IMR-90 (cell line): ENCODE measurements around the gene RGL1. TPM values are rescaled to one million over a fixed set of nuclear protein-coding genes. Genes with fewer than 3 reads are reported as not detected.
A peak's percentile ranks its signal among the peaks of the same experiment; 100 is the strongest.

Source experiments
- ATAC-seq: fragments of 200-7000 bp; cut with Tn5 transposase; 2 replicates; pipeline ENCODE4 v1.9.1; 2020; ENCODE audit warnings: low read depth, mild to moderate bottlenecking, moderate library complexity
- BruUV-seq: library from RNA; stranded (reverse); fragments of 400-500 nt; replicated peaks from 2 replicates; lab custom pipeline; 2021; lab: Mats Ljungman, UMichigan
- CTCF ChIA-PET: fragments of 300-600 bp; formaldehyde crosslinking; extraction: SDS; loops from one replicate; lab custom pipeline; 2021; ENCODE audit warnings: antibody characterized with exemption; lab: Yijun Ruan, JAX
- POLR2A ChIA-PET: fragments of 300-600 bp; sonication (Branson Sonifier 250); formaldehyde crosslinking; loops from one replicate; lab custom pipeline; 2022; ENCODE audit warnings: antibody characterized with exemption; ENCODE audit not compliant: unreplicated experiment; lab: Charles Lee
- DNase-seq: peaks from one replicate; pipeline ENCODE4 v3.0.0; 2013
- H2AFZ ChIP-seq: replicated peaks from 2 replicates; pipeline ENCODE3; 2013; ENCODE audit warnings: low read length, mild to moderate bottlenecking; ENCODE audit not compliant: poor library complexity
- H2AK5ac ChIP-seq: 2 replicates; pipeline ENCODE4 v1.6.1; 2013; ENCODE audit warnings: low read depth, low read length, inconsistent platforms
- H2AK9ac ChIP-seq: replicated peaks from 2 replicates; pipeline ENCODE3; 2013; ENCODE audit warnings: mild to moderate bottlenecking, low read depth, low read length, moderate library complexity; ENCODE audit not compliant: poor library complexity
- H2BK120ac ChIP-seq: 2 replicates; pipeline ENCODE4 v1.6.1; 2013; ENCODE audit warnings: low read depth, low read length, inconsistent platforms
- H2BK15ac ChIP-seq: 3 replicates; pipeline ENCODE4 v1.6.1; 2013; ENCODE audit warnings: low read depth, low read length, inconsistent platforms
- H2BK20ac ChIP-seq: 2 replicates; pipeline ENCODE4 v1.6.1; 2013; ENCODE audit warnings: low read depth, mild to moderate bottlenecking, inconsistent platforms, low read length, moderate library complexity
- H2BK5ac ChIP-seq: 2 replicates; pipeline ENCODE4 v1.6.1; 2013; ENCODE audit warnings: mild to moderate bottlenecking, low read depth, low read length, inconsistent platforms; ENCODE audit not compliant: poor library complexity, severe bottlenecking
- H3K14ac ChIP-seq: replicated peaks from 2 replicates; pipeline ENCODE4 v1.6.1; 2013; ENCODE audit warnings: low read depth, low read length, inconsistent platforms
- H3K18ac ChIP-seq: 2 replicates; pipeline ENCODE4 v1.6.1; 2013; ENCODE audit warnings: low read depth, low read length, control low read depth
- H3K23ac ChIP-seq: 2 replicates; pipeline ENCODE4 v1.6.1; 2013; ENCODE audit warnings: low read depth, low read length, inconsistent platforms
- H3K27ac ChIP-seq: 2 replicates; pipeline ENCODE4 v1.5.1; 2013; ENCODE audit warnings: mild to moderate bottlenecking, control low read depth, low read length; ENCODE audit not compliant: insufficient read depth
- H3K27me3 ChIP-seq: 2 replicates; pipeline ENCODE4 v1.6.1; 2013; ENCODE audit warnings: low read length; ENCODE audit not compliant: control insufficient read depth, insufficient read depth
- H3K36me3 ChIP-seq: 2 replicates; pipeline ENCODE4 v1.6.1; 2013; ENCODE audit warnings: low read length, mixed read lengths; ENCODE audit not compliant: control insufficient read depth, insufficient read depth
- H3K4ac ChIP-seq: 2 replicates; pipeline ENCODE4 v1.6.1; 2013; ENCODE audit warnings: low read depth, low read length, inconsistent platforms
- H3K4me1 ChIP-seq: 2 replicates; pipeline ENCODE4 v1.6.1; 2013; ENCODE audit warnings: low read length, mixed read lengths; ENCODE audit not compliant: control insufficient read depth, insufficient read depth
- H3K4me2 ChIP-seq: 2 replicates; pipeline ENCODE4 v1.6.1; 2013; ENCODE audit warnings: low read depth, mild to moderate bottlenecking, control low read depth, low read length, moderate library complexity
- H3K4me3 ChIP-seq: 2 replicates; pipeline ENCODE4 v1.5.1; 2013; ENCODE audit warnings: low read depth, mild to moderate bottlenecking, control low read depth, low read length, moderate library complexity; ENCODE audit not compliant: insufficient read depth
- H3K56ac ChIP-seq: 2 replicates; pipeline ENCODE4 v1.6.1; 2013; ENCODE audit warnings: low read length, inconsistent platforms; ENCODE audit not compliant: insufficient read depth; ENCODE audit errors: extremely low read depth
- H3K79me1 ChIP-seq, 2 experiments: 2 replicates each; pipeline ENCODE4 v1.6.1; 2013; ENCODE audit warnings: low read length in 2 of 2, inconsistent platforms in 1 of 2, low read depth in 1 of 2
- H3K9ac ChIP-seq: 2 replicates; pipeline ENCODE4 v1.6.1; 2013; ENCODE audit warnings: low read depth, low read length, control low read depth
- H3K9me1 ChIP-seq: 2 replicates; pipeline ENCODE4 v1.6.1; 2013; ENCODE audit warnings: low read length, inconsistent platforms; ENCODE audit not compliant: insufficient read depth
- H3K9me3 ChIP-seq: 2 replicates; pipeline ENCODE4 v1.6.1; 2013; ENCODE audit warnings: low read length; ENCODE audit not compliant: control insufficient read depth, insufficient read depth
- H4K20me1 ChIP-seq: 2 replicates; pipeline ENCODE4 v1.6.1; 2013; ENCODE audit warnings: low read length, inconsistent platforms; ENCODE audit not compliant: insufficient read depth
- H4K5ac ChIP-seq: 2 replicates; pipeline ENCODE4 v1.6.1; 2013; ENCODE audit warnings: mild to moderate bottlenecking, low read depth, low read length, control low read depth
- H4K8ac ChIP-seq, 2 experiments: 2 replicates each; pipeline ENCODE4 v1.6.1; 2013; ENCODE audit warnings: low read depth in 2 of 2, low read length in 2 of 2, control low read depth in 1 of 2, inconsistent platforms in 1 of 2
- H4K91ac ChIP-seq: 2 replicates; pipeline ENCODE4 v1.6.1; 2013; ENCODE audit warnings: low read depth, low read length, inconsistent platforms; ENCODE audit not compliant: insufficient read depth
- BHLHE40 ChIP-seq: fragments of 150-350 bp; IDR thresholded peaks from 2 replicates; pipeline ENCODE4 v1.6.1; 2016; ENCODE audit warnings: mild to moderate bottlenecking, low read depth, low read length
- NFE2L2 ChIP-seq: fragments of 150-350 bp; IDR thresholded peaks from 2 replicates; pipeline ENCODE4 v1.6.1; 2016; ENCODE audit warnings: low read depth, mild to moderate bottlenecking, low read length
- WGBS, 2 experiments: methylation state at CpG; one replicate each; pipeline versions ENCODE4 v1.1.5 to v1.1.7; 2013; ENCODE audit warnings: missing lambda C conversion rate in 2 of 2; ENCODE audit not compliant: insufficient read length in 1 of 2; ENCODE audit errors: extremely low coverage in 2 of 2; 5-methylcytosine and 5-hydroxymethylcytosine counted together
- dilution Hi-C: fragments of 300-500 bp; cut with HindIII; formaldehyde crosslinking; loops from one replicate; pipeline ENCODE4 v1.14.3; 2018; ENCODE audit warnings: low sequenced_read_pairs; ENCODE audit not compliant: unreplicated experiment
- in situ Hi-C: fragments of 300-500 bp; cut with MboI; formaldehyde crosslinking; loops from 3 replicates; pipeline ENCODE4 v1.14.3; 2019; ENCODE audit warnings: low sequenced_read_pairs, inconsistent platforms, mixed read lengths
- intact Hi-C: fragments of 100-400 bp; cut with micrococcal nuclease; formaldehyde crosslinking; loops from 2 replicates; pipeline ENCODE4 v1.10.0; 2022
- polyA plus RNA-seq, 3 experiments: library from polyadenylated mRNA; depleted of rRNA; stranded (reverse); fragments of >200 nt; gene quantifications; 2 replicates each; pipeline ENCODE4 v1.2.3, GENCODE V29; 2012; ENCODE audit warnings: low replicate concordance in 1 of 3
- total RNA-seq: library from RNA; depleted of rRNA; stranded (reverse); fragments of >200 nt; gene quantifications from 2 replicates; pipeline ENCODE4 v1.2.3, GENCODE V29; 2012

Gene RGL1
- total and polyA plus RNA-seq, 2 of the 4 experiments (the other 2 are of a cell fraction), result 4.7 to 7.5 TPM

DNA sequence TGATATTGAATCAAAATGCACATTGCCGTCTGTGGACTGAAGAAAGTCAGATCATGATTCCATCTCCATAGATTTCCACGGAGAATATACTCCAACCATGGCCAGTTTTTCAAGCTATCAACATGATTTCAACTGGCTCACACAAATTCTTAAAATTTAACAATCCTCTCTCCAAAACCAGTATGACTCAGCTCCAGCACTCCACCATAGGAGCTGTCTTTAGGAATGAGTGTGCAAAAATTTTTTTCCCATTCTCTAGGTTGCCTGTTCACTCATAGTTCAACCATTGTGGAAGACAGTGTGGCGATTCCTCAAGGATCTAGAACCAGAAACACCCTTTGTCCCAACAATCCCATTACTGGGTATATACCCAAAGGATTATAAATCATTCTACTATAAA lies 40.8 kb downstream of the RGL1 start:
- TF ChIP-seq NFE2L2 (peak; percentile 60), BHLHE40 (no peak)

More for the DNA sequence above, 40.8 kb downstream of the RGL1 start:
- peak overlapping the region; percentile 89; the same call in 1 of the 3 replicates for H2BK15ac ChIP-seq
- peaks cover 2% of the 10 kb centered on the region; the same call in 1 of the 2 replicates for H3K9me1 ChIP-seq
- peak overlapping the region; percentile 86 for H2BK20ac ChIP-seq
- intact Hi-C loops (no loop called here), in situ Hi-C loops (no loop called here), dilution Hi-C loops (no loop called here)
- 0 out of 2 replicates have a peak overlapping the region, but pooled peaks have one; percentile 57 for H3K18ac ChIP-seq
- H3K4ac ChIP-seq, result peak overlapping the region; percentile 48; the same call in 1 of the 2 replicates
- peaks cover 11% of the 10 kb centered on the region for H3K4me1 ChIP-seq
- no peak overlapping the region for H3K9ac ChIP-seq
- H3K79me1 ChIP-seq, result peaks cover 0 to 17% of the 10 kb centered on the region in 2 experiments; a peak in 2 of 4 replicates
- CTCF ChIA-PET, result interaction anchor here (1.0 kb wide), 1 partner anchor 34 kb away, joined by 3 read pairs; no protein-coding TSS in a partner anchor
- peak overlapping the region; percentile 30 for H3K14ac ChIP-seq
- H4K5ac ChIP-seq, result 0 out of 2 replicates have a peak overlapping the region, but pooled peaks have one; percentile 37
- WGBS, 2 experiments, result no CpG with 5 or more reads among the region's 3 CpGs
- no peak overlapping the region for H3K56ac ChIP-seq
- no peaks in the 10 kb centered on the region for H3K9me3 ChIP-seq
- no peak overlapping the region for H3K23ac ChIP-seq
- H3K4me2 ChIP-seq, result no peak overlapping the region
- BruUV-seq, result no TSS peak
- H4K91ac ChIP-seq, result no peak overlapping the region
- H3K27ac ChIP-seq, result no peak overlapping the region
- ATAC-seq (no peak), DNase-seq (peak; percentile 47)
- POLR2A ChIA-PET, result interaction anchor here (0.6 kb wide), 1 partner anchor 70 kb away, joined by 8 read pairs; no protein-coding TSS in a partner anchor
- H2AK9ac ChIP-seq, result no peak overlapping the region
- H2AFZ ChIP-seq, result no peak overlapping the region
- H3K27me3 ChIP-seq, result no peaks in the 10 kb centered on the region
- H3K4me3 ChIP-seq, result no peak overlapping the region
- H4K8ac ChIP-seq, result peak overlapping the region in 1 of 2 experiments; percentile 36; a peak in 1 of 4 replicates
- H4K20me1 ChIP-seq, result no peaks in the 10 kb centered on the region
- H3K36me3 ChIP-seq, result no peaks in the 10 kb centered on the region
- peak overlapping the region; percentile 66 for H2BK120ac ChIP-seq
- no peak overlapping the region for H2BK5ac ChIP-seq
- H2AK5ac ChIP-seq, result peak overlapping the region; percentile 56; the same call in 1 of the 2 replicates
